Right atrium auricular region (tissue), 2 donors: ENCODE results near the gene ANKRD6. TPM values are rescaled to one million over a fixed set of nuclear protein-coding genes. Genes with fewer than 3 reads are reported as not detected.

ENCODE experiments used
- DNase-seq: peaks from one replicate; pipeline ENCODE4 v3.0.0-alpha.2; 2019; ENCODE audit warnings: low spot score
- H3K27ac ChIP-seq, 2 donors: fragments of 200-600 bp; sonication (generic); 1 replicate in 1 of 2; 2 replicates in 1 of 2; pipeline ENCODE4 v1.5.1; 2016 to 2019
- H3K27me3 ChIP-seq, 2 donors: fragments of 200-600 bp; sonication (generic); one replicate each; pipeline versions ENCODE4 v1.5.1 to v1.6.0; 2017 to 2019
- H3K36me3 ChIP-seq: fragments of 200-600 bp; sonication (generic); one replicate; pipeline ENCODE4 v1.5.1; 2016
- H3K4me1 ChIP-seq, 2 donors: fragments of 200-600 bp; sonication (generic); one replicate each; pipeline versions ENCODE4 v1.5.1 to v1.6.0; 2017 to 2019
- H3K4me3 ChIP-seq, 2 donors: fragments of 200-600 bp; sonication (generic); 1 replicate in 1 of 2; 2 replicates in 1 of 2; pipeline ENCODE4 v1.5.1; 2017 to 2019; ENCODE audit warnings: mild to moderate bottlenecking in 1 of 2, moderate library complexity in 1 of 2
- H3K9me3 ChIP-seq, 2 donors: fragments of 200-600 bp; sonication (generic); one replicate each; pipeline ENCODE4 v1.5.1; 2019
- CTCF ChIP-seq, 2 donors: fragments of 200-600 bp; sonication (generic); IDR thresholded peaks; one replicate each; pipeline ENCODE4 v1.5.1; 2019; ENCODE audit warnings: antibody characterized with exemption in 2 of 2
- total RNA-seq, 2 donors: library from RNA; depleted of rRNA; stranded (reverse); fragments of >200 nt; gene quantifications; one replicate each; pipeline ENCODE4 v1.1.0, GENCODE V29; 2016

The ANKRD6 gene
- total RNA-seq, 2 donors from 2014 or later, result 9.2 to 12.3 TPM

DNA sequence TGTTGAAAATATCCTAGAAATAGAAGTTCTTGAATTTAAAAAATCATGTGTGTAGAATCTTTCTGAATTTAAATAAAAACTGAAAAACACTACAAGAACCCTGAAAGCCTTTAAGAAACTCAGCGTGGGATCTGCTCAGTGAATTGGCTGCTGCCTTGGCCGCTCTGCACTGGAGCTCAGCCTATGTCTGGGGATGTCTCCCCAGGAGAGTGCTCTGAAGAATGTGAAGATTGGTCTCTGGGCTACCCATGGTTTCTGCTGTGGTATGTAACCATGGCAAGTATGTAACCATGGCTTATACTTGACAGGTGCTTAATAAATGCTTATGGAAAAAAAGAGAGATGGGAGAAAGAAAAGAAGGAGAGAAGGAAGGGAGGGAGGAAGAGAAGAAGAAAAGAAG lies 17.8 kb upstream of the ANKRD6 start:
- no peak for DNase-seq
- no peaks in the 10 kb centered on the region for H3K27me3 ChIP-seq
- no peak overlapping the region for H3K4me3 ChIP-seq
- H3K27ac ChIP-seq, result no peak overlapping the region
- TF ChIP-seq CTCF (IDR thresholded peaks at IDR 0.05), result no peak
- H3K9me3 ChIP-seq, result no peaks in the 10 kb centered on the region
- peaks cover 0 to 27% of the 10 kb centered on the region in 2 donors for H3K4me1 ChIP-seq
- H3K36me3 ChIP-seq, result no peaks in the 10 kb centered on the region

- Histone ChIP-seq H3K27me3 (no peaks in the 10 kb centered on the region), H3K27ac (no peak overlapping the region), H3K4me1 (peaks cover 0 to 15% of the 10 kb centered on the region in 2 donors), H3K4me3 (no peak overlapping the region), H3K36me3 (no peaks in the 10 kb centered on the region), H3K9me3 (no peaks in the 10 kb centered on the region)
- no peak for TF ChIP-seq CTCF (IDR thresholded peaks at IDR 0.05)
- no peak for DNase-seq
Observed at GRCh38 chr6:89416796-89417195, 16.2 kb upstream of the ANKRD6 start.

GRCh38 chr6:89430201-89430962 lies 2.6 kb upstream of the ANKRD6 start:
- DNase-seq, result no peak
- Histone ChIP-seq H3K27me3 (no peaks in the 10 kb centered on the region), H3K36me3 (no peaks in the 10 kb centered on the region), H3K27ac (no peak overlapping the region), H3K4me1 (peaks cover 0 to 14% of the 10 kb centered on the region in 2 donors), H3K9me3 (no peaks in the 10 kb centered on the region), H3K4me3 (no peak overlapping the region)
- no peak for TF ChIP-seq CTCF (IDR thresholded peaks at IDR 0.05)

- no peak for TF ChIP-seq CTCF (IDR thresholded peaks at IDR 0.05)
Observed at GRCh38 chr6:89433252-89434149, 549 bp downstream of the ANKRD6 start.

DNA sequence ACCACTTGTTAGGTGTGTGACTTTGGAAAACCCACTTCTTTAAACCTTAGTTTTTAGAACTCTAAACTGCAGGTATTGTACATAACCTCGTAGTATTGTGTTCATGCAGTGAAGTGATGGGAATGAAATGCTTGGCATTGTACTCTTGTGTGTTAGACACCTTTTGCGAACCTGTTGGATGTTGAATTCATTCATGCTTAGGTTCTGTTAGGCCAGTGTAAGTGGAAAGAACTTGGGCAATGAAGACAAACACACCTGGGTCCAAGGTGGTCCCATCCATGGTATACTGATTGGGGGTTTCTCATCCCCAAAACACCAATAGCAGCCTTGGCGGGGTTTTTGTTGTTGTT lies 1.2 kb downstream of the ANKRD6 start:
- Histone ChIP-seq H3K9me3 (no peaks in the 10 kb centered on the region), H3K27ac (no peak overlapping the region), H3K36me3 (no peaks in the 10 kb centered on the region), H3K4me1 (peaks cover 0 to 19% of the 10 kb centered on the region in 2 donors), H3K4me3 (peak overlapping the region in 1 of 2 donors; percentile 97), H3K27me3 (no peaks in the 10 kb centered on the region)
- DNase-seq, result no peak
- no peak for TF ChIP-seq CTCF (IDR thresholded peaks at IDR 0.05)

More at GRCh38 chr6:89433252-89434149, 549 bp downstream of the ANKRD6 start:
- H3K27me3 ChIP-seq, result no peaks in the 10 kb centered on the region
- H3K4me1 ChIP-seq, result peaks cover 0 to 19% of the 10 kb centered on the region in 2 donors
- H3K27ac ChIP-seq, result peak overlapping the region; percentile 25 to 78
- H3K4me3 ChIP-seq, result peak overlapping the region; percentile 77 to 97
- H3K9me3 ChIP-seq, result no peaks in the 10 kb centered on the region
- peak; percentile 65 for DNase-seq
- no peaks in the 10 kb centered on the region for H3K36me3 ChIP-seq
